ENCODE data around the gene KCNG2.
A peak's percentile ranks its signal among the peaks of the same experiment; 100 is the strongest.

The KCNG2 gene

DNA sequence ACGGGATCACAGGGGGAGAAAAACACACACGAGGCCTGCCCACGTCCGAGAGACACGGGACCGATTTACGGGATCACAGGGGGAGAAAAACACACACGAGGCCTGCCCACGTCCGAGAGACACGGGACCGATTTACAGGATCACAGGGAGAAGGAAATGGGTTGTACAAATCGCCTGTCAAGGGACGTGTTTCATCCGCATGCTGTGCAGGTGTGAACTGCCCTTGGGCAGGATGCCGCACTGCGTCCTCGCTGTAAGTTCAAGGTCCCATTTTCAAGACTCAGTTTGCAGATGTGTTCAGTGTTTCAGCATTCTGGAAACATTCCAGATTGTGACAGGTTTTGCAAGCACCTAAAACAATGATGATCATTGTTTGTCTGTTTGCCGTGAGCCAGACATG lies 2.3 kb upstream of the KCNG2 start:
- Histone ChIP-seq H3K27ac (ENCODE audit: poor library complexity, severe bottlenecking) (peak overlapping the region; percentile 8), H3K4me1 (ENCODE audit: insufficient read depth, poor library complexity, severe bottlenecking) (peaks cover 16% of the 10 kb centered on the region), H3K27me3 (ENCODE audit: insufficient read depth, poor library complexity, severe bottlenecking) (peaks cover 37% of the 10 kb centered on the region), H3K4me3 (ENCODE audit: severe bottlenecking) (no peak overlapping the region), H3K36me3 (ENCODE audit: low read depth) (no peaks in the 10 kb centered on the region), H3K9me3 (ENCODE audit: severe bottlenecking) (no peaks in the 10 kb centered on the region)
- TF ChIP-seq, protein P1, sequence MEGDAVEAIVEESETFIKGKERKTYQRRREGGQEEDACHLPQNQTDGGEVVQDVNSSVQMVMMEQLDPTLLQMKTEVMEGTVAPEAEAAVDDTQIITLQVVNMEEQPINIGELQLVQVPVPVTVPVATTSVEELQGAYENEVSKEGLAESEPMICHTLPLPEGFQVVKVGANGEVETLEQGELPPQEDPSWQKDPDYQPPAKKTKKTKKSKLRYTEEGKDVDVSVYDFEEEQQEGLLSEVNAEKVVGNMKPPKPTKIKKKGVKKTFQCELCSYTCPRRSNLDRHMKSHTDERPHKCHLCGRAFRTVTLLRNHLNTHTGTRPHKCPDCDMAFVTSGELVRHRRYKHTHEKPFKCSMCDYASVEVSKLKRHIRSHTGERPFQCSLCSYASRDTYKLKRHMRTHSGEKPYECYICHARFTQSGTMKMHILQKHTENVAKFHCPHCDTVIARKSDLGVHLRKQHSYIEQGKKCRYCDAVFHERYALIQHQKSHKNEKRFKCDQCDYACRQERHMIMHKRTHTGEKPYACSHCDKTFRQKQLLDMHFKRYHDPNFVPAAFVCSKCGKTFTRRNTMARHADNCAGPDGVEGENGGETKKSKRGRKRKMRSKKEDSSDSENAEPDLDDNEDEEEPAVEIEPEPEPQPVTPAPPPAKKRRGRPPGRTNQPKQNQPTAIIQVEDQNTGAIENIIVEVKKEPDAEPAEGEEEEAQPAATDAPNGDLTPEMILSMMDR (IDR thresholded peaks at IDR 0.05; ENCODE audit: poor library complexity, severe bottlenecking), result no peak
- ATAC-seq (ENCODE audit: low read depth) (no peak), DNase-seq (ENCODE audit: low spot score) (no peak)

DNA sequence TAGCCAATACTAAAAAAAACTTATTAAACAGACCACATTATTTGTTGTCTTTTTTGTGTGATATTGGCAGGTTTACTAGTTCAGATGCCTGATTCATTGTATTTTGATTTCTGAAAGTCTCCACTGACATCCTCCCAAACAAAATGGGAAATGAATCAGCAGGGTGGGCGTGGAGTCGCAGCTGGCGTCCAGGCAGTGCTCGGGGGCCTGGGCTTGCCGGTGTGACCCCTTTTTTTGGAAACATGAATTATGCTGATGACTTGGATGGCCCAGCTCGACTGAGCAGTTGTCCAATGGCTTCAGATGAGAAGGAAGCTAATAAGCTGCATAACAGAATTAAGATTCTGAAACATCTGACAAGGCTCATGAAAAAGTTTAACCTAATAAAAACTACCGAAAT lies 1.7 kb upstream of the KCNG2 start:
- ATAC-seq (ENCODE audit: low read depth), result no peak
- peaks cover 14% of the 10 kb centered on the region for H3K4me1 ChIP-seq (ENCODE audit: insufficient read depth, poor library complexity, severe bottlenecking)
- no peak overlapping the region for H3K4me3 ChIP-seq (ENCODE audit: severe bottlenecking)
- no peak for DNase-seq (ENCODE audit: low spot score)
- peak overlapping the region; percentile 8 for H3K27ac ChIP-seq (ENCODE audit: poor library complexity, severe bottlenecking)
- no peaks in the 10 kb centered on the region for H3K9me3 ChIP-seq (ENCODE audit: severe bottlenecking)
- peaks cover 37% of the 10 kb centered on the region for H3K27me3 ChIP-seq (ENCODE audit: insufficient read depth, poor library complexity, severe bottlenecking)
- TF ChIP-seq, protein P1 (IDR thresholded peaks at IDR 0.05; ENCODE audit: poor library complexity, severe bottlenecking), result no peak
- H3K36me3 ChIP-seq (ENCODE audit: low read depth), result no peaks in the 10 kb centered on the region

DNA sequence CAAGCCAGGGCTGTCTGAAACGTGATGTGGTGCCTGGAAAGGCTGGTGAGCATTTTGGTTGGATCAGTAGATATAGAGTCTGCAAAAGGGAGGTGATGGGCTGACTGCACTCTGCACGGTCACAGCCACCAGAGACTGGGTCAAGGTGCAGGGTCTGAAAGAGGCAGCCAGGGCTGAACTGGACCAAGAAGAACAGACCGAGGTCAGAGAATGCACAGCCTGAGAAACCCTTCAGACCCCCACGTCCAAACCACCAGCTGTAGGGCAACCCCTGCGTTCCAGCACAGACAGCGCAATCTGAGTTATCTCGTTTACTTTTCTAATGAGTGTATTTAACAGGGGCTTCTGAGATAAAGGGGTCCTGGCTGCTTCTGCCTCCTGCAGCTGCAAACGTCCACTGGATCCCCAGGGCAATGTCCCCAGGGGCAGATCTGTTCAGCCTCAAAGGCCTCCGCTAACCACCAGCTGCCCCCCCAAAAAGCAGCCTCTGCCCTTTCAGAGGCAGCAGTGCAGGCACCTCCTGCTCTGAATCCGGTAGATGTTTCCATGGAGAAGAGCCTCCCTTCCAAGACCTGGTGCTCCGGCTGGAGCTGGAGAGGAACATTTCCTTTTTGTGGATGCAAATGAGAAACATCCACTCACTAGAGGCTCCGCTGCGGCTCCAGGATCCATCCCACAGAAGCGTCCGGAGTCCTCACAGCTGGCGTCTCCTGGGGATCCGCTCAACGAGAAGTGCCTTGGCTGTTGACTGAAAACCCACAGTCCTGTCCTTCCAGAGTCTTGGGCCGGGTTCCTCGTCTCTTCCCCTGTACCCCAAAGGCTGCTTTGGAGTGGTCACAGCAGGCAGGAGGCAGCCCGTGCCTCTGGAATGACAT lies 970 bp upstream of the KCNG2 start:
- no peak overlapping the region for H3K4me3 ChIP-seq (ENCODE audit: severe bottlenecking)
- no peak for DNase-seq (ENCODE audit: low spot score)
- ATAC-seq (ENCODE audit: low read depth), result no peak

DNA sequence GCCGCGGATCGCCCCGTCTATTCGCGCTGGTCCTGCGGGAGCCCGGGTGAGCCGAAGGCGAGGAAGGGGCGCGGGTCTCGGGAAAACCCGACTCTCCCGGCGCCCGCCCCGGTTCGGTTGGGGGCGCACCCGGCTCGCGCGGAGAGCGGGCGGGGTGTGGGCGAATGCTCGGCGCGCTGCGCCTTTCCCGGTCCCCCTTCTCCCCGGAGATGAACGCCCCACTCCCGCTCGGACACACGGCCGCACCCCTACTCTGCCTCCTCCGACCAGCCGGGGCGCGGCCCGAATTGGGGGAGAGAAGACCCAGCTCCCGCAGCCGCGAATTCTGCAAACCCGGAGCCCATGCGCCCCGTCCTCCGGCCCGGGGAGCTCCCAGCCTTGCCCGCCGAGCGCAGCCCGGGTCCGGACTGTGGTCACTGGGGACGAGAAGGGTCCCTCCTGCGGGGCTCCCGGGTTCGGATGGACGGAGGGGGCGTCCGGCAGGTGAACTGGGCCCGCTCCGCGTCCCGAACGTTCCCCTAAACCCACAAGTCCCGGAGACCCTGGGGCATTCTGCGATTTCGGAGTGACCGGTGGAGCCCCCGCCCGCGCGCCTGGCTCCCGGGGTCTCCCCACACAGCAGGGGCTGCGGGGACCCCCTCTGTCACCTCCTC lies 734 bp downstream of the KCNG2 start:
- peak; percentile 15; the same call in 1 of the 3 replicates for ATAC-seq (ENCODE audit: low read depth)

More for the DNA sequence above, 970 bp upstream of the KCNG2 start:
- Histone ChIP-seq H3K27ac (ENCODE audit: poor library complexity, severe bottlenecking) (no peak overlapping the region), H3K36me3 (ENCODE audit: low read depth) (no peaks in the 10 kb centered on the region), H3K27me3 (ENCODE audit: insufficient read depth, poor library complexity, severe bottlenecking) (peaks cover 37% of the 10 kb centered on the region), H3K9me3 (ENCODE audit: severe bottlenecking) (no peaks in the 10 kb centered on the region), H3K4me1 (ENCODE audit: insufficient read depth, poor library complexity, severe bottlenecking) (peaks cover 11% of the 10 kb centered on the region)
- TF ChIP-seq, protein P1 (IDR thresholded peaks at IDR 0.05; ENCODE audit: poor library complexity, severe bottlenecking), result no peak

More for the DNA sequence above, 734 bp downstream of the KCNG2 start:
- no peak for DNase-seq (ENCODE audit: low spot score)
- peaks cover 4% of the 10 kb centered on the region for H3K4me1 ChIP-seq (ENCODE audit: insufficient read depth, poor library complexity, severe bottlenecking)
- peak overlapping the region; percentile 26 for H3K4me3 ChIP-seq (ENCODE audit: severe bottlenecking)
- H3K36me3 ChIP-seq (ENCODE audit: low read depth), result no peaks in the 10 kb centered on the region
- H3K27ac ChIP-seq (ENCODE audit: poor library complexity, severe bottlenecking), result no peak overlapping the region
- H3K9me3 ChIP-seq (ENCODE audit: severe bottlenecking), result no peaks in the 10 kb centered on the region
- TF ChIP-seq, protein P1 (IDR thresholded peaks at IDR 0.05; ENCODE audit: poor library complexity, severe bottlenecking), result no peak
- H3K27me3 ChIP-seq (ENCODE audit: insufficient read depth, poor library complexity, severe bottlenecking), result peaks cover 37% of the 10 kb centered on the region

Data from RWPE2 (cell line).